ENCODE data around the gene HAUS1. TPM values are rescaled to one million over a fixed set of nuclear protein-coding genes. Genes with fewer than 3 reads are reported as not detected.
"Not testable (repeated sequence)": the region's sequence is repeated elsewhere in the genome, so short reads cannot be mapped to it uniquely, and the experiment has no call there.

HAUS1 gene
- total and polyA plus RNA-seq, 9 donors = 18.6 to 54.2 (median 28.1) TPM

DNA sequence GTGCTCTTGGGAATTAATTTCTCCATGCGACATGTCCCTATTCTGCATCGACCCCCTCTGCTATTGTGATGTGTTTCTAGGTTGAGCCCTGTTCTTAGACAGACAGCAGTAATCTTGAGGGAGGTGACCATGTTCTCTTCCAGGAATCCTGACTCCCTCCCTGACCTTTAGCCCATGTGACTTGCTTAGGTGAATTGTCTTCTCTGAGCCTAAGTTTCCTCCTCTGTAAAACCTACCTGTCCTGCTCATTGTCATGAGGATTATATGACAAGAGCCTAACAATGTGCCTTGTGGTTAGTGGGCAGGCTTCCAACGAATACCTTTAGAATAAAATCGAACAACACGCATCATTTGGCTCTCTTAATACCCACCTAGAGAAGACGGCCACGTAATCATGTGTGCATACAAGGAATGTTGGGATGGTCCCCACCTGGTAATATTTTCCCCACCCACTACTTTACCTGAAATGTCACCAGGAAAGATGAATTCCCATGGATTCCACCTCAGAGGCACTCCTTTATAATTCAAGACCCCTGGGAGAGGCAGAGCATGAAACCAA lies 59.8 kb downstream of the HAUS1 start:
- intact Hi-C loops (cut with DNase I) = loop anchor here in 1 of 4 donors (10.0 kb wide), 1 partner anchor 61 kb away; no protein-coding TSS in a partner anchor
- no peaks in the 10 kb centered on the region for H3K36me3 ChIP-seq
- TF ChIP-seq POLR2A (IDR thresholded peaks at IDR 0.05) (no peak), EP300 (IDR thresholded peaks at IDR 0.05) (no peak)
- TF ChIP-seq, protein P1, sequence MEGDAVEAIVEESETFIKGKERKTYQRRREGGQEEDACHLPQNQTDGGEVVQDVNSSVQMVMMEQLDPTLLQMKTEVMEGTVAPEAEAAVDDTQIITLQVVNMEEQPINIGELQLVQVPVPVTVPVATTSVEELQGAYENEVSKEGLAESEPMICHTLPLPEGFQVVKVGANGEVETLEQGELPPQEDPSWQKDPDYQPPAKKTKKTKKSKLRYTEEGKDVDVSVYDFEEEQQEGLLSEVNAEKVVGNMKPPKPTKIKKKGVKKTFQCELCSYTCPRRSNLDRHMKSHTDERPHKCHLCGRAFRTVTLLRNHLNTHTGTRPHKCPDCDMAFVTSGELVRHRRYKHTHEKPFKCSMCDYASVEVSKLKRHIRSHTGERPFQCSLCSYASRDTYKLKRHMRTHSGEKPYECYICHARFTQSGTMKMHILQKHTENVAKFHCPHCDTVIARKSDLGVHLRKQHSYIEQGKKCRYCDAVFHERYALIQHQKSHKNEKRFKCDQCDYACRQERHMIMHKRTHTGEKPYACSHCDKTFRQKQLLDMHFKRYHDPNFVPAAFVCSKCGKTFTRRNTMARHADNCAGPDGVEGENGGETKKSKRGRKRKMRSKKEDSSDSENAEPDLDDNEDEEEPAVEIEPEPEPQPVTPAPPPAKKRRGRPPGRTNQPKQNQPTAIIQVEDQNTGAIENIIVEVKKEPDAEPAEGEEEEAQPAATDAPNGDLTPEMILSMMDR (IDR thresholded peaks at IDR 0.05) = no peak
- H3K27me3 ChIP-seq = no peaks in the 10 kb centered on the region
- H3K4me3 ChIP-seq = no peak overlapping the region
- WGBS, 3 donors = 88 to 91% (median 89%) methylated on average over 7 of the region's 7 CpGs
- H3K27ac ChIP-seq = no peak overlapping the region
- H3K4me1 ChIP-seq (ENCODE audit: insufficient read depth) = no peaks in the 10 kb centered on the region
- no peaks in the 10 kb centered on the region for H3K9me3 ChIP-seq
- no peak for DNase-seq

DNA sequence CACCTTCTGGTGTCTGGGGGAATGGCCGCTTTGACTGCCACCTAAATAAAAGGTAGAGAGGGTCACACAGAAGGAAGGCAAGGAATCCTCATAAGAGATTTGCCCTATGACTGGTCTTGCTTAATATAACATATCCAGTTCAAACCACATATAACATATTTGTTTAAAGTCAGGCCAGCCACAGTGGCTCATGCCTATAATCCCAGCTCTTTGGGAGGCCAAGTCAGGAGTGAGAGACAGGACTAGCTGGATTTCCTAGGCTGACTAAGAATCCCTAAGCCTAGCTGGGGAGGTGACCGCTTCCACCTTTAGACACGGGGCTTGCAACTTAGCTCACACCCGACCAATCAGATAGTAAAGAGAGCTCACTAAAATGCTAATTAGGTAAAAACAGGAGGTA lies 60.3 kb downstream of the HAUS1 start:
- WGBS, 3 donors = 68 to 82% (median 72%) methylated on average over 4 of the region's 4 CpGs
- intact Hi-C loops (cut with DNase I) = loop anchor here in 1 of 4 donors (10.0 kb wide), 1 partner anchor 60 kb away; no protein-coding TSS in a partner anchor
- H3K27ac ChIP-seq = not testable (repeated sequence)

DNA sequence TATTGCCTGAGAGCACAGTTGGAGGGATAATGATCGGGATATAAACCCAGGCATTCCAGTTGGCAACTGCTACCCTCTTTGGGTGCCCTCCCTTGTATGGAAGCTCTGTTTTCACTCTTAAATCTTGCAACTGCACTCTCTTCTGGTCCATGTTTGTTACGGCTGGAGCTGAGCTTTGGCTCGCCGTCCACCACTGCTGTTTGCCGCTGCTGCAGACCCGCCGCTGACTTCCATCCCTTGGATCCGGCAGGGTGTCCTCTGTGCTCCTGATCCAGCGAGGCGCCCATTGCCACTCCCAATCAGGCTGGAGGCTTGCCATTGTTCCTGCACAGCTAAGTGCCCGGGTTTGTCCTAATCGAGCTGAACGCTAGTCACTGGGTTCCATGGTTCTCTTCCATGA lies 60.7 kb downstream of the HAUS1 start:
- WGBS, 3 donors = 96 to 97% (median 97%) methylated on average over 13 of the region's 13 CpGs
- intact Hi-C loops (cut with DNase I) = loop anchor here in 1 of 4 donors (10.0 kb wide), 1 partner anchor 60 kb away; no protein-coding TSS in a partner anchor
- H3K4me1 ChIP-seq (ENCODE audit: insufficient read depth) = no peaks in the 10 kb centered on the region

More for the DNA sequence above, 60.3 kb downstream of the HAUS1 start:
- H3K4me3 ChIP-seq; H3K36me3 ChIP-seq; H3K4me1 ChIP-seq (ENCODE audit: insufficient read depth); DNase-seq; H3K9me3 ChIP-seq; H3K27me3 ChIP-seq: not testable (repeated sequence)

DNA sequence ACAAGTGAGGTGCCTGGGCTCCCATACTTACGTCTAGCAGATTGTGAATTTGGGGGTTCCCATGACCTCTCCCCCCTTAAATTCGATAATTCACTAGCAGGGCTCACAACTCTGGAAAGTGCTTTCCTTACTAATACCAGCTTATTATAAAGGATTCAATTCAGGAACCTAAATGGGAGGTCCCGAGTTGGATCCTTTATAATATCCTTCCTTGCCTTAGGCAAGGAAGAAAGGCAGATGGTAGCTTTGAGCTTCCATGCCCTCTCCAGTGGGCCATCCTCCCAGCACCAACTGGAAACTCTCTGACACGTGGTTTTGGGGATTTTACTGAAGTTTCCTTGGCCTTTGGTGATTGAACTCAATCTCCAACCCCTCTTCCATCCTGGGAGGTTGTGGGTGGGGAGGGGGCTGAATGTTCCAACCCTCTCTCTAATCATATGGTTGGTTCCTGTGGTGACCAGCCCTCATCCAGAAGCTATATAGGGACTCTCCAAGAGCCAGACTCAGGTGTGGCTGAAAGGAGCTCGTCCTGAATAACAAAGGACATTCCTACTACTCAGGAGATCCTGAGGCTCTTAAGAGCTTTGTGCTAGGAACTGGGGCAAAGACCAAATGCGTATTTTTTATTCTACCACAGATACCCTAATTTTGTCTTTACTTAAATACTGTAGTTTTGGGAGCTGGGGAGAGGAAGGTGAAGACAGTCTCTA lies 62.2 kb downstream of the HAUS1 start:
- no peaks in the 10 kb centered on the region for H3K9me3 ChIP-seq
- no peaks in the 10 kb centered on the region for H3K36me3 ChIP-seq
- no peaks in the 10 kb centered on the region for H3K4me1 ChIP-seq (ENCODE audit: insufficient read depth)
- intact Hi-C loops (cut with DNase I) = loop anchor here in 1 of 4 donors (10.0 kb wide), 1 partner anchor 58 kb away; no protein-coding TSS in a partner anchor
- WGBS, 3 donors = 72 to 76% (median 73%) methylated on average over 6 of the region's 6 CpGs
- TF ChIP-seq, protein P1 (IDR thresholded peaks at IDR 0.05) = no peak
- TF ChIP-seq POLR2A (IDR thresholded peaks at IDR 0.05) (no peak), EP300 (IDR thresholded peaks at IDR 0.05) (no peak)
- no peak for DNase-seq
- H3K4me3 ChIP-seq = no peak overlapping the region
- no peak overlapping the region for H3K27ac ChIP-seq
- H3K27me3 ChIP-seq = no peaks in the 10 kb centered on the region

More for the DNA sequence above, 60.7 kb downstream of the HAUS1 start:
- no peak overlapping the region for H3K4me3 ChIP-seq
- H3K27ac ChIP-seq = no peak overlapping the region
- no peak for DNase-seq
- H3K9me3 ChIP-seq = no peaks in the 10 kb centered on the region
- H3K36me3 ChIP-seq = no peaks in the 10 kb centered on the region
- TF ChIP-seq, protein P1 (IDR thresholded peaks at IDR 0.05) = no peak
- TF ChIP-seq POLR2A (IDR thresholded peaks at IDR 0.05) (no peak), EP300 (IDR thresholded peaks at IDR 0.05) (no peak)
- H3K27me3 ChIP-seq = no peaks in the 10 kb centered on the region

DNA sequence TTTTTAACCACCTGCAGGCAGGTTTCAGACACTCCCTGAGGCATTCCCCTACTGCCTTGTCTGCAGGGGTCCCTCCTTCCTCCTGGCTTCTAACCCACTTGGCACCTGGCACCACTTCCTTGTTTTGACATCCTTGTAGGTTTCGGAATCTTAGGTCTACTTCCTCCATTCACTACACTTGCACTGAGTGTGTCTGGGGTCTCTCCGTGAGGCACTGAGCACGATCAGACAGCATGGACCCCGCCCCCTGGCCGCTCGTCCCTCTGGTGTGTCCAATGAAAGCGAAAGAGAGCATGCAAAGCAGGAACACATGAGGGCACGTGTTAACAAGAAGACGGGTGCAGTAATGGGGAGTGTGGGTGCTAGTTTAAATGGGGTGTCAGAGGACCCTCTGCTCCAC lies 63.8 kb downstream of the HAUS1 start:
- H3K27ac ChIP-seq = no peak overlapping the region
- no peak for TF ChIP-seq EP300 (IDR thresholded peaks at IDR 0.05)
- no peak for TF ChIP-seq POLR2A (IDR thresholded peaks at IDR 0.05)
- TF ChIP-seq, protein P1 (IDR thresholded peaks at IDR 0.05) = no peak
- no peak overlapping the region for H3K4me3 ChIP-seq
- WGBS, 3 donors = 63 to 79% (median 72%) methylated on average over 9 of the region's 9 CpGs
- H3K4me1 ChIP-seq (ENCODE audit: insufficient read depth) = no peaks in the 10 kb centered on the region
- H3K9me3 ChIP-seq = no peaks in the 10 kb centered on the region
- H3K36me3 ChIP-seq = no peaks in the 10 kb centered on the region
- DNase-seq = no peak
- no peaks in the 10 kb centered on the region for H3K27me3 ChIP-seq
- intact Hi-C loops (cut with DNase I) = loop anchor here in 1 of 4 donors (10.0 kb wide), 1 partner anchor 57 kb away; no protein-coding TSS in a partner anchor

All from ovary (tissue), 9 donors.